HG03442 (cell line): ENCODE measurements around the gene MAMDC2.
"Not testable (repeated sequence)": the region's sequence is repeated elsewhere in the genome, so short reads cannot be mapped to it uniquely, and the experiment has no call there.

ENCODE experiments used
- ATAC-seq: cut with Tn5 transposase; IDR thresholded peaks from one replicate; pipeline ENCODE4 v1.9.1; 2021; ENCODE audit warnings: mild to moderate bottlenecking, moderate library complexity; ENCODE audit not compliant: unreplicated experiment

MAMDC2 gene

DNA sequence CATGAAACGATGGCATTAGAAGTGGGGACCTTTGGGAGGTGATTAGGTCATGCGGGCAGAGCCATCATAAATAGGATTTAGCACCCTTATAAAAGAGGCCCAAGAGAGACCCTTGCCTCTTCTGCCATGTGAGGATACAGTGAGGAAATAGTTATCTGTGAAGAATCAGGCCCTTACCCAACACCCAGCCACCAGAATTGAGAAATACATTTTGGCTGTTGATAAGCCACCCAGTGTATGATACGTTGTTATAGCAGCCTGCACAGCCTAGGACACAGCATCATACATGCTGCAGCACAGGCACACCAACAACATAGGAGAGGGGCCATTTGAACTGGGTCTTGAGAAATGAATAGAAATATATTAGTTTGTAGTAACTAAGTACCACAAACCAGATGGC is 8.0 kb upstream of the MAMDC2 start:
- no peak for ATAC-seq

DNA sequence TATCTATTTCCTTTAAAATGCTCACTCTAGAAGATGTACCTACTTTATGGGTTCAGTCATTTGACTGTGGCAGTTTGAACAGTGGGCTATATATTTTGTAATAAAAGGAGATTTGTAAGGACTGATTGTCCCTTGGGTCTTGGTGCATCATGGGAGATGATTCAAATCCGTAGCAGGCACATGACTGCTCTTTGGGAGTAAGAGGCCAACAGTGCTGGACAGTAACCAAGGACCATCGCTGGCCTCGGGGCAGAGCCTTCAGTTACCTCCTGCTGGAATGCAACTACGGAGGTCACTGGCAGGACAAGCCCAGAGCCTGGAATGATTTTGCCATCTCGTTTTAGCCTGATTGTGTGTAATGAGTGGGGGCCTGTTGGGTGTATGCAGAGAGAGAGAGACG is 7.0 kb upstream of the MAMDC2 start:
- no peak for ATAC-seq

DNA sequence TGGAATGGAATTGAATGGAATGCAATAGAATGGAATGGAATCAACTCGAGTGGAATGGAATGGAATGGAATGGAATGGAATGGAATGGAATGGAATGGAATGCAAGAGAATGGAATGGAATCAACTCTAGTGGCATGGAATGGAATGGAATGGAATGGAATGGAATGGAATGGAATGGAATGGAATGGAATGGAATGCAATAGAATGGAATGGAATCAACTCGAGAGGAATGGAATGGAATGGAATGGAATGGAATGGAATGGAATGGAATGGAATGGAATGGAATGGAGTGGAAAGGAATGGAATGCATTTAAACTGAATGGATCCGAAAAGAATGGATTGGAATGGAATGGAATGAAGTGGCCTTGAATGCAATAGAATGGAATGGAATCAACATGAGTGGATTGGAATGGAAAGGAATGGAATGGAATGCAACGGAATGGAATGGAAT is 5.5 kb upstream of the MAMDC2 start:
- ATAC-seq, result not testable (repeated sequence)

DNA sequence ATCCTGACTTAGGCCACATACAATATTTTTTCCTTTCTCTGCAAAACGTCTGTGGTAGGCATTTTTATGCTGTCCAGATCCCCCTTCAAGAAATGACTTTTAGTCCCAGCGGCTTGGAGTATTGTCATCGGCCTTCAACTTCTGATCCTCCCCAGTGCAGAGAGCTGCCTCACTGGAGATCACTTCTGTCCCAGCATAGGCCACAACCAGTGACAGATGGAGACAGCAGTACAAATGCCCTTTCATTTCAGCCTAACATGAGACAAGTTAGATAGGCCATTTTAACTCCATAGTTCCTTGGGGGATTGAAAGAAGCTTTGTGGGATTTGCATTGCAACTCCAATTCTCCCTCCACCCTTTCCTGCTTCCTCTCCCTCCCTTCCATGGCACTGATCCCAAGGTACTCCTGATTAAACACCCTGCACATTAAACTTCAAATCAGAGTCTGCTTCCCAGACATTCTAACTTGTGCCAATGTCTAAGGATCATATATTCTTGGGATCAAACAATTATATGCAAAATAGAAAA is 3.2 kb upstream of the MAMDC2 start:
- no peak for ATAC-seq

DNA sequence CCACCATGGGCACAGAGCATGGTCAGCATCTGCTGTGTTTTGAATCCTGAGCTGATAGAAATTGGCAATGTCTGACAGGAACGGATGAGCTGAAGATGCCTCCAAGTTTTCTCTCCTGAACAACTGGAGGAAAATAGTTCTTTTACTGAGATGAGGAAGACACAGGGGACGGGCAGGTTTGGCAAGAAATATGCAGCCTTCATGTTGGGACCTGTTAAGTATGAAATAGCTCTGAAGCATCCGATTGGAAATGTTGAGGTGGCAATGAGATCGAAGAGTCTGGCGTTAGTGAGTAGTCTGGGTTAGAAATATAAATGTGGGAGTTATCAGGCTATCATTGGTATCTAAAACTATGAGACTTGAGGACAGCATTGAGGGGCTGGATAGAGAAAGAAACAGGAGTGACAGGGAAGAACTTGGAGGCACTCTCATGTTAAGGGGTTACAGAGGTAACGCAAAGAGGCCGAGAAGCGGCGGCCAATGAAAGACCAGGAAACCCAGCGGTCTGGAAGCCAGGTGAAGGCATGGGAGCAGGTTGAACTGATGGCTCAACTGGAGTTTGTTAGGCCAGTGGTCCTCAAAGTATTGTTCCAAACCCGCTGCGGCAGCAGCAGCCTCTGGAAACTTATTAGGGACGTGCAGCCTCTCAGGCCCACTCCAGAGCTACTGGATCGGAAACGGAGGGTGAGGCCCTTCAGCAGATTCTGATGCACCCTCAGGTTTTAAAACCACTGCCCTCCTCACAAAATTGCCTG is 1.0 kb upstream of the MAMDC2 start:
- ATAC-seq, result no peak

DNA sequence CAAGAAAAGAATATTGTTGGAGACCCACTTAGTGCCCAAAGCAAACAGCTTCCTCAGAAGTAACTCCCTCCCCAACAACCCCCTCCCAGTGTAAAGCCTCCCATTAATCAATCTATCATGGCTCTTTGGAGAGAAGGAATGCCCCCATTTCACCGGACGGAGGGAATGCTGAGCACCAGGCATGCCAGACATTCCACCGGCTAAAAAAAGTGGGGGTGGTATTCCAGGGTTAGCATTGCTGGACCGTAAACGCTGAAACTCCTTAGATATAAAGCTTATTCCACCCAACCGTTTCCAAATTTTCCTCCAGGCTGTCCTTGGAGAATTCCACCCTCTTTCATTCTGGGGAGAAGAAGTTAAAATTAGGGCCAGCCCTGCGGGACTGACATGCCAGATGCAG is 363 bp upstream of the MAMDC2 start:
- ATAC-seq, result no peak

DNA sequence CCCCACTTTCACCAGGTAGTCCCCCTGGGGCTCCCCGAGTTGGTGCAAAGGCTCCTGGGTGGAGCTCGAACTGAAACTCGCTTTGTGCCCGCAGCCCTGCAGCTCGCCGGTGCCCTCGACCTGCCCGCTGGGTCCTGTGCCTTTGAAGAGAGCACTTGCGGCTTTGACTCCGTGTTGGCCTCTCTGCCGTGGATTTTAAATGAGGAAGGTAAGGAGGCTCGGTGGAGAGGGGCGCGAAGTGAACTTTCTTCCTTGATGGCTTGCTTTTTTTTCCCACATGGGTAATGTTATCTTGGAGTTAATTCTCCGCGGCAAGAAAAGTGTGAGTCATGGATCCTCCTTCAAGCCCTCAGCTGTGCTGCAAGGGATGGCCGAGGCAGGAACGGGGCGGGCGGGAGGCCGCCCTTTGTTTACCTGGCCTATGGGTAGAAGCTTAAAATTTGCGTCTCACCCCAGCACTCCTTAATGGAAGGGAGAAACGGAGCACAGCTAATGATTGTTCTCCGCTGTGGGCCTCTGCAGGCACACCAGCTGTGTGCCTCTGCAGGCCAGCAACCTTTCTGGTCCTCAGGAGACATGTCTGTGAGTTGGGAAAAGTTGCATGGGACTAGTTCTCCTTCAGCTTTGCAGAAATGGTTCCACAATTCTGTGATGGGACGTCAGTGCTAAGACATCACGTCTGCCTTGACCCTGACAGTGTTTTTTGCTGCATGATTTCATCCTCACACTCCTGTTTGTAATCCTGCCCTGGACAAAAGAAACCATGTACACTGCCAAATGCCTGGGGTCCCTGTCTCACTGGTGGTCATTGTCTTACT is 1.1 kb downstream of the MAMDC2 start:
- no peak for ATAC-seq

DNA sequence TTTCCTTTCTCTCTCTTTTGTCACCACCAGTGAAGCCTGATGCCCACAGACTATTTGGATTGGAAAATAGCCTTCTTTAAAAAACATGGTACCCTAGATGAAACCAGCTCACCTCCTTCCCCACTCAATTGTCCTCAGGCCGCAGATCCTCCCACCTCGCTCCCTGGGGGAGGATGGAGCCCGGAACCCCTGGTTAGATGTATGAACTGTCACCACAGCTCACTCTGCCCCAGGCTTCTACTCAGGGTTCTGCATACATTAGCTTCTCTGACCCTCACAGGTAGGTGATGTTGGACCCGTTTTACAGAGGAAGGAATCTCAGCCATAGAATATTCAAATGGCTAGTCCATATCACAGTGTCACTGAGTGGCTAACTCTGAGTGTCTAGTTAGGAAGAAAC is 1.8 kb downstream of the MAMDC2 start:
- no peak for ATAC-seq

DNA sequence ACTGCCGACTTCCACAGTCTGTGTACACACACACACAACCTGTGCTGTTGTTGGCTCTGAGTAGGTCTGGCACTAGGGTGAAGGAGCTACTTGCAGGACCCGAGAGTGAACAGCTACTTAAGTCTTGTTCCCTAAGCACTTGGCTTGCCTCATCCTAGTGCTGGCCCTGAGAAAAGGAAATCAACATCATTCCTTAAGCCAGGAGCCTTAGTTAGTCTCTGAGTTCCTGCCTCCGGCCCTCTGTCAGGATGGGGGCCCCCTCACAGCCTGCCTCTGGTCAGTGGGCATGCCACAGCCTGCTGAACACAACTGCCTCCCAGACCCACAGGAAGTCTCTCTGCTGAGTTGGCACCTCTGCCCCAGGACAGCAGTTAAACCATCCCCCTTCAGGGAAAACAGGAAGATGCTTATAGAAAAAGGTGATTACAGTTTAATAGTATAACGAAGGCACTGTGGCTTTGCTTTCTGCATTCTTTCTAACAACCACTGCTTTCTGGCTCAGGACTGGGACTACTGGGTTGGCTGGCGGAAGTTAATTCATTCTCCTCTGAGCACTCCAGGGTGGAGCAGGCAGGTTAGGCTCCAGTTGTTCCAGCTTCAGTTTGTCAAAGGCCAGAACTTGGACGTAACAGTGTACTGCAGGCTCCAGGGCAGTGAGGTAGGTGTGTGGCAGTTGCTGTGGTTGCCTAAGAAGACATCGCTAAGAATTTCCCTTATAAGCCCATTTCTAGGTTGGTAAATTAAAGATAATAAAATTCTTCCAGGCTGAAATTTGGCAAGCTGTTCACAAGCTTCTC is 2.8 kb downstream of the MAMDC2 start:
- no peak for ATAC-seq

DNA sequence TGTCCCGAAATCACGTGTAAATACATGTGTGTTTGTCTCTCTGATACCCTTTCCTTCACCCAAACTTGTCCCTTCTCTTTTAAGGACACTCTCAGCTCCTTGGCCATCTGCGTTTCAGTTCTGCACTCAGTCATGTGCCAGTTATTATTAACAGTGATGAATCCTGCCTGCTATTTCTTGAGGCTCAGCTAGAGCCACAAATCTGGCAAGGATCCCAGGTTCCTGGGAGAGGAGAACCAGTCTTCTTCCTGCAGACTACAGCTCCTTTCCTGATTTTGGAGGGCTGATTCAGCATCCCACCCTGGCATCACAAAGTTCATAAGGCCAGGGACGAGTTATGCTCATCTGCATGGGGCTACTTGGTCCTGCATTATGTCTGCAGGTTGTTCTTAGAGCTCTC is 5.6 kb downstream of the MAMDC2 start:
- no peak for ATAC-seq

DNA sequence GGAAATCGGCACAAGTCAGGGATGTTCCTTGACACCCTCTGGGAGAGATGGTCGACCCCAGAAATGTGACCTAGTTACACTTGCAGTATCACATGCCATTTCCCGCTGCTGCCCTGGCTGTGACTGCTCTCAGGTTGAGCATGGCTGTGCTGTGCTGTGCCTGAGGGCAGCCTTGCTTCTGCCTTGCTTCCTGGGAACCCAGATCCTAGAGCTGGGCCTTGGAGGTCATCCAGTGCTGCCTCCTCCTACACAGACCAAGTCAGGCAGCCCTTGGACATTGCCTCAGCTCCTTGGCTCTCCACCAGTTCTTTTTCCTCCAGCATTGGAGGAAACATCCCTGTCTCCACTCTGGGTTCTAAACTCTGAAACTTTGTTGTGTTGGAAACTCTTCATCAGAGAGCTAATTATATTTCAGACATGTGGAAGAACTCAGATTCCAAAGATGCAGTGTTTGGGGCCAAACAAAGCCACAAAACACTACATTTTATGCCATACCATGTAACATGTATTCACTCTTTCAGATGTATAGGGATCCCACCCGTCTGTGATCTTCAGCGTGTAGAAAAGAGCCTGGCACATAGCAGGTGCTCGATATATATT is 6.1 kb downstream of the MAMDC2 start:
- no peak for ATAC-seq

DNA sequence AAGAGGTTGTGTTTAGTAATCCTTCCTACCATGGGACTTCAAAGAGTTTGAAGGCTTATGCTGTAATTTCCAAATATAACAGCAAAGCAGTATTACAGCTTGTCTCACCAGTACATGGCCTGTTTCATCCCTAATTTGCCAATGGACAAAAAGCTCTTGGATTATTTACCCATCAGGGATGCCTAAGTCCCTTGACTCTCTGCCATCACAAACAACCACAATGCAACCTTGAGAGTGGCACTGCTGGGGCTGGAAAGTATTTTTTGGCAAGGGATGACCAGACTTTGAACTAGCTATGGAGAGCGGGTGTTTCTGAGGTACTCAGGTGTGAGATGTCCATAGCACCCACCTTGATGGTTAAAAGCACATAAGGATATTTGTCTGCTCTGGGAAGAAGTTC is 9.1 kb downstream of the MAMDC2 start:
- no peak for ATAC-seq

DNA sequence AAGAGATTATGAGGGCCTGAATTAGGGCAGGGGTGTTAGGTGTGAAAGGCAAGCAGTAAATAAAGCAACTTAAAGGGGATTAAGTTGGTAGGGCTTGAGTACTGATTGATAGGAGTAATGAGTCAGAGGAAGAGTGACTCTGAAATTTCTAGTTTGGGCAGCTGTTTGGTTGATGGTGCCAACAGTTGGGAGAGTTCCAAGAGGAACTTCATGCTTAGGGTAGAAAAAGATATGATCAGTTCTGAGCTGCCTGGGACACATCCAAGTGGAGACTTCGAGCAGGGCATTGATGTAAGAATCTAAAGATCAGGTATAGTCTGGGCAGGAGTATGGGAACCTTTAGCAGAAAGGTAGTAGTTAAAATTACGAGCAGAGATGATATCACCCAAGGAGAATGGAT is 10.2 kb downstream of the MAMDC2 start:
- ATAC-seq, result no peak

DNA sequence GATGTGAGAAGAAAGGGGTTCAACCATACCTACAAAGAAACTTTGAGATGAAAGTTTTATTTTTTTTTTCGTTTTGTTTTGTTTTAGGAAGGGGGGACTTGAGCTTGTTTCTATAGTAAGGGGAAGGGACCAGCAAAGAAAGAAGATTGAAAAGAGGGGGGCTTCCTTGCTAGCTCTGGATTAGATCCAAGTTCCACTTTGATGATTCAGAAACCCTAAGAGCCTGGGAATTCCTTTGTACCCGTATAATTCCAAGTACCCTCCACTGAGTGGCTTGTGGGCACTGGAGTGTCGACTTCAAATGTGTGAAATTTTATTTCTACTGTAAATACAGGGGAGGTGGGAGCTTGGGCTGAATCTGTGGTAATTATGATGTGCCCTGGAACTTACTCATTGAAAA is 10.9 kb downstream of the MAMDC2 start:
- no peak for ATAC-seq

DNA sequence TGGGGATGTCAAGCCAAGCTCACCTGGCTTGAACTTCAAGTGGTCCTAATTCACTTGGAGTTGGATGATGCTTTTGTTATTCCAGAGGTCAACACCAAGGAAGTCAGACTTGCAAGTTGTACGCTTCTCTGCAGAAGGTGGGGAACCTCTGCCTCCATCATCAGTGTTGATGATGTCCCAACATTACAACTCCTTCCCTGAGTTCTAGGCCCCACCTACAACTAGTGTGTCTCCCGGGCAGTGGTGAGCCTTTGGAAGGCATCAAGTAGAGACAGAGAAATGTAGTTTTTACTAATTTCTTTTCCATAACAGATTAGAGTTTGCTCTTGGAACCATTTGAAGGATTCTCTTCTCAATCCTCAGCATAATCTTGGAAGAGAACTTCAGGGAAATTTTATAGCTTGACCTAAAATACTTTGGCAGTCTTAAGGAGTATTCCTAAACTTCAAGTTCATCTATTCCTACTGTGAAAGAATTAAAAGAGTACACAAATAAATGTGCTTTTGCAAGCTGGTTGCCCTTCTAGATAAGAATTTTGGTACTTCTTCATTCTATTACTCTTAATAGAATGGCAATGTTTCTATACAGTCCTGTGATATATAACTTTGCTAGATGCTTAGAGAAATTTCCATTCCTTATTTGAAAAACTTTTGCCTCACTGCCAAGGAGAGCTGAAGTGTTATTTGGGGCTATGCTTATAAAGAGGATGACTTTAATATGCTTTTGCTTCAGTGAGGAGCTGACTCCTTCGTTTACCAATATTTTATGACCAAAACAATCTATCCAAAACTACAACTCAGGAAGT is 12.0 kb downstream of the MAMDC2 start:
- ATAC-seq, result no peak

DNA sequence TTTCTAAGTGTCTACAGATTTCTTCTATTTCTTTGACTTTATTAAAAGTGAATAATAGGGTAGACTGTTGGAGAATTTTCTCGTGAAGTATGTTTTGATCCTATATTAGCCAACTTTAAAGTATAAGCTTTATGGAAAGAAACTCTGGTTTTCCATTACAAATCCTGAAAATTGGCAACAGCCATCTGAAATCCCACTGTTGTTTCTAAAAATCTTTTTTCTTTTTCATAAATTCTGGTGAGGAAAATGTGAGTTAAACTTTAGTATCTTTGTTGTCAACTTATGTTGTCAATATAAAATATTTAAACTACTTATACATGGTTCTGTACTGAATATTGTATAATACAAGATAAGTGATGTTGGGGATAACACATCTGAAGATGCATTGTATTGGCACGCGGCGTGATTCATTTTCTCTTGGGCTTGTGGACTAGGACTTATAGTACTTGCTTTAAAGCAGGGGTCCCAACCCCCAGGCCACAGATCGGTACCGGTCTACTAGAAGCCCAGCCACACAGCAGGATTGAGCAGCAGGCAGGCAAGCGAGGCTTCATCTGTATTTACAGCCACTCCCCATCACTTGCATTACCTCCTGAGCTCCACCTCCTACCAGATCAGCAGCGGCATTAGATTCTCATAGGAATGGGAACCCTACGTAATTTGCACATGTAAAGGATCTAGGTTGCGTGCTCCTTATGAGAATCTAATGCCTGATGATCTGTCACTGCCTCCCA is 12.7 kb downstream of the MAMDC2 start:
- ATAC-seq, result no peak

DNA sequence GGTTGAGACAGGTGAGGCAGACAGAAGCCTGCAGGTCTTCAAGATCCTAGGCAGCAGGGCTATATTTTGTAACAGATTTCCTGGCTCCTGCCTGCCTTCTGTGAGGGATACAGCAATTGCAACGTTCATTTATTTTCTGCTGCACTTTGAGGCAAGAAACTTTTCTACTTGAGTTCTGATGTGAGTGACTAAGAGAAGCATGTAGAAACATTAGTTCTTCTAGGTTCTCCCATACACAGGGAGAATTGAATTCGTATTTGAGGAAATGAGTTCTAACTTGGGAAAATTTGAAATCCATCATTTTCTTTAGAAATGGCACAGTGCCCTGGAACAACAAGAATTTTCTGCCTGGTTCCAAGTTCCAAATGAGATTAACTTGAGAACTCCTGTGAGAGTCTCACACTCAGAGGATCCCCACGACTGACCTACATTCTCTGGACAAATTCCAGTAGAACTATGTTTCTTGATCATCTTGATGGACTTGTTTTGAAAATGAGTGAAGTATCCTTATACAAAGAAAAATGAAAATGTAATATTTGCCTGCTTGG is 15.0 kb downstream of the MAMDC2 start:
- ATAC-seq, result no peak

DNA sequence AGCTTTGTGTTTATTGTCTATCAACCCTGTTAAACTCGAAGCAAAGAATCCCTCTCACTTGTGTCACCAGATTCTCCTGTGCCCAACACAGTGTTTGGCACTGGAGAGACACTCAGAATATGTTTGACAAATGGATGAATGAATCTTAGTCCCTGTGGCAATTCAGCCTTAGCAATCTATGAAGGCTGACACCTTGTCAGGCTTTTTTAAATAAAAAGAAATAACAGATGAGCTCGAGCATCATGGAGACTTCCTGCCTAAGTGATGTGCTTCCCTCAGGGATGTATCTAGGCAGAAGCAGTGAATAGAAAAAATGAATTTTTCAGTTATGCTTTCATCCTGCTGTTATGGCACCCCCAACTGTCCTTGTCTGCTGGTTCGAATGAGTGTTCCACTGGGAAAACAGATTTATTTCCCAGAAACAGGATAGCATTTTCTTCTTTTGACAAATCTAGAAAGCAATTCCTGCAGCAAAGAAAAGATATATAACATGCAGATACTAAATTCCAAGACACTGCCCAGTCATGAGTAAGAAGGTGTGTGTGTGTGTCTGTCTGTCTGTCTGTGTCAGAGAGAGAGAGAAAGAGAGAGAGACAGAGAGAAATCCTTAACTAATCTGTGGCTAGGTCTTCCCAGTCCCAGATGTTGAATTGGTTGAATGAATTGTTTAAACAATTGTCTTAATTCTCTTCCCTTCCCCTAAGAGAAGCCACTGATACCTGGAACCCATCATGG is 16.7 kb downstream of the MAMDC2 start:
- ATAC-seq, result no peak
